ENCODE data around the gene ATOH8. TPM values are rescaled to one million over a fixed set of nuclear protein-coding genes. Genes with fewer than 3 reads are reported as not detected.
"Not testable (repeated sequence)": the region's sequence is repeated elsewhere in the genome, so short reads cannot be mapped to it uniquely, and the experiment has no call there.

Gene ATOH8
- total RNA-seq, 2 donors from 2014 or later: 78.4 to 207 TPM

DNA sequence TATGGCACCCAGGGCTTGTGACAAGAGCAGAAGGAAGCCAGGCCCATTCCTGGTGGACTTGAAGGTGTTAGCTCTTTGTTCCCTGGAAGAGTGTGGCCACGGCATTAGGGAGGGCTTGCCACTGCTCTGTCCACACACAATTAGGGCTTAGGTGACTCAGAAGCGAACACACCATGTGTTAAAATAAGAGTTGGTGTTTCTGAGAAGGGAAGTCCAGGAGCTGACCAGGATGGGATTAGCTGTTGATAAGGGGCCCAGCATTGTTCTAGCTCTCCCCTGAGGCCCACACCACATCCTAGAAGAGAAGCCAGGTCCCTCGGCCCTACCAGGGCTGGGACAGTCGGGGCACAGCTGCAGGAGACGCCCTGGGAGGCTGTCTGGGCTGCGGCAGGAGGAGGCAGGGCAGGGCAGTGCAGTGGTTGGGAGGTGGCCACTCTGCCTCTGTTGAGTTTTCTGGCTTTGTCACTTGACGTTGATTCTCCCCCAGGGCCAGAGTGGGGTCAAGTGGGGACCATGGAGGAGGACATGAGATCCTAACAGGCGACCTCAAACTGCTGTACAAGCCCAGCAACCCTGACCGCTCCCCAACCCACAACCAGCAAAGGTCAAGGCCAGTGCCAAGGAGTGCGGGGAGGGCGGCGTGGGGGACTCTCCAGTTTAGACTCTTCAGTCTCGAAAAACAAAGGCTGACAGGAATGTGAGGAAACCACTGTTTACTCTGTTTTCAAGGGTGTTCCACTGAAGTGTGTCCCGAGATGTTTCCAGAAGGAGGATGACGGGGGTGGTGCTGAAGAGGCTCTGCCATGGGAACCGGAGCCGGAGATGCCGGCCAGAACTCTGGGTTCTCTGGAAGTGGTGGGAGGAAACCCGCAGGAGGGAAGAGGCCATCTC, 42.9 kb upstream of the ATOH8 start:
- no peak for ATAC-seq (ENCODE audit: insufficient number of reproducible peaks, low FRiP score, low read depth)

DNA sequence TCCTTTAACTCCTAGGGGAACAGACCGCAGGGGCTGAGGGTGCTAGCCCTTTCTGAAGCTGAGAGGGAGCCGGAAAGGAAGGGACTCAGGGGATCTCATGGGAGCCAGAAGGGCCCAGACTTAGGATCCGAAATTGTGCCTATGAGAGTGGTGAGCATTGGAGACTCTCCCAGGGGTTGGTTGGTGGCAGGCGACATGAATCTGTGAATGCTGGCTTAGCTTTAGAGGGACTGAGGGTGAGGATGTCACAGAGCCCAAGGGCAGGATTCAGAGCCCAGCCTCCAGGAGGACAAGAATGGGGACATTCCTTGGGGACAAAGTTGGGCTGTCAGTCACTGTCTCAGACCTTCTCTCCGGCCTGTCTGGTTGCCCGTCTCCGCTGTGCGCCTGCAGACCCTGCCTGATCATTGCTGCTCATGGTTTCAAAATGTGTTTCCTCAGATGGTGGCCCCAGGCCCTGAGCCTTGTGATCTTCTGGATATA, 42.2 kb upstream of the ATOH8 start:
- peak overlapping the region in 1 of 2 donors; percentile 46 for H3K27ac ChIP-seq
- no peaks in the 10 kb centered on the region for H3K9me3 ChIP-seq
- no peaks in the 10 kb centered on the region for H3K27me3 ChIP-seq (replicated peaks; ENCODE audit: insufficient read depth)
- no peaks in the 10 kb centered on the region for H3K36me3 ChIP-seq
- ATAC-seq (ENCODE audit: insufficient number of reproducible peaks, low FRiP score, low read depth) (no peak), DNase-seq (ENCODE audit: low spot score) (no peak)
- TF ChIP-seq, protein P1, sequence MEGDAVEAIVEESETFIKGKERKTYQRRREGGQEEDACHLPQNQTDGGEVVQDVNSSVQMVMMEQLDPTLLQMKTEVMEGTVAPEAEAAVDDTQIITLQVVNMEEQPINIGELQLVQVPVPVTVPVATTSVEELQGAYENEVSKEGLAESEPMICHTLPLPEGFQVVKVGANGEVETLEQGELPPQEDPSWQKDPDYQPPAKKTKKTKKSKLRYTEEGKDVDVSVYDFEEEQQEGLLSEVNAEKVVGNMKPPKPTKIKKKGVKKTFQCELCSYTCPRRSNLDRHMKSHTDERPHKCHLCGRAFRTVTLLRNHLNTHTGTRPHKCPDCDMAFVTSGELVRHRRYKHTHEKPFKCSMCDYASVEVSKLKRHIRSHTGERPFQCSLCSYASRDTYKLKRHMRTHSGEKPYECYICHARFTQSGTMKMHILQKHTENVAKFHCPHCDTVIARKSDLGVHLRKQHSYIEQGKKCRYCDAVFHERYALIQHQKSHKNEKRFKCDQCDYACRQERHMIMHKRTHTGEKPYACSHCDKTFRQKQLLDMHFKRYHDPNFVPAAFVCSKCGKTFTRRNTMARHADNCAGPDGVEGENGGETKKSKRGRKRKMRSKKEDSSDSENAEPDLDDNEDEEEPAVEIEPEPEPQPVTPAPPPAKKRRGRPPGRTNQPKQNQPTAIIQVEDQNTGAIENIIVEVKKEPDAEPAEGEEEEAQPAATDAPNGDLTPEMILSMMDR (IDR thresholded peaks at IDR 0.05): no peak
- H3K4me3 ChIP-seq: no peak overlapping the region
- H3K4me1 ChIP-seq (ENCODE audit: control insufficient read depth in 1 of 2, low read depth in 2 of 2): peaks cover 7 to 49% of the 10 kb centered on the region in 2 donors

More for the DNA sequence above, 42.9 kb upstream of the ATOH8 start:
- Histone ChIP-seq H3K27ac (peak overlapping the region in 1 of 2 donors; percentile 46), H3K36me3 (no peaks in the 10 kb centered on the region), H3K27me3 (replicated peaks; ENCODE audit: insufficient read depth) (no peaks in the 10 kb centered on the region), H3K4me1 (ENCODE audit: control insufficient read depth in 1 of 2, low read depth in 2 of 2) (peaks cover 7 to 49% of the 10 kb centered on the region in 2 donors), H3K4me3 (no peak overlapping the region), H3K9me3 (no peaks in the 10 kb centered on the region)
- DNase-seq (ENCODE audit: low spot score): no peak
- TF ChIP-seq, protein P1 (IDR thresholded peaks at IDR 0.05): no peak

DNA sequence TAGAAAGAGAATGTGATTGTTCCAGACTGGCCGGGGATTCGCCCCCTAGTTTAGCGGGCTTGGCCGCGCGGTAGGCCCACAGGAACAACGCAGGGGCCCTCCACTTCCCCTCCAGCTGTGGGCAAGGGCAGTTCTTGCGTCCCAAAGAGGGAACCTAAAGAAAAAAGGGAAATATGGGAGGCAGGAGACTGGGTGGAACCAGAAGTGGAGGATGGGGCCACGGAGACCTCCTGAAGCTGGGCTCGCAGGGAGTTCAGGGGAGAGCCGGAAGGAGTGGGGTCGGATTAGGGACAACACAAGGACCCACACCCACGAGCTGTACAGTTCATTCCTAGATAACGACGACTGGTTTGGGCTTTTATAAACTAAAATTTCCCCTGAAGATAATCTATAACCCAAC, 41.5 kb upstream of the ATOH8 start:
- no peaks in the 10 kb centered on the region for H3K36me3 ChIP-seq
- DNase-seq (ENCODE audit: low spot score): no peak
- no peak overlapping the region for H3K4me3 ChIP-seq
- TF ChIP-seq, protein P1 (IDR thresholded peaks at IDR 0.05): no peak
- no peaks in the 10 kb centered on the region for H3K27me3 ChIP-seq (replicated peaks; ENCODE audit: insufficient read depth)
- H3K4me1 ChIP-seq (ENCODE audit: control insufficient read depth in 1 of 2, low read depth in 2 of 2): peaks cover 7 to 41% of the 10 kb centered on the region in 2 donors
- ATAC-seq (ENCODE audit: insufficient number of reproducible peaks, low FRiP score, low read depth): no peak
- H3K27ac ChIP-seq: peak overlapping the region in 1 of 2 donors; percentile 46
- H3K9me3 ChIP-seq: no peaks in the 10 kb centered on the region

DNA sequence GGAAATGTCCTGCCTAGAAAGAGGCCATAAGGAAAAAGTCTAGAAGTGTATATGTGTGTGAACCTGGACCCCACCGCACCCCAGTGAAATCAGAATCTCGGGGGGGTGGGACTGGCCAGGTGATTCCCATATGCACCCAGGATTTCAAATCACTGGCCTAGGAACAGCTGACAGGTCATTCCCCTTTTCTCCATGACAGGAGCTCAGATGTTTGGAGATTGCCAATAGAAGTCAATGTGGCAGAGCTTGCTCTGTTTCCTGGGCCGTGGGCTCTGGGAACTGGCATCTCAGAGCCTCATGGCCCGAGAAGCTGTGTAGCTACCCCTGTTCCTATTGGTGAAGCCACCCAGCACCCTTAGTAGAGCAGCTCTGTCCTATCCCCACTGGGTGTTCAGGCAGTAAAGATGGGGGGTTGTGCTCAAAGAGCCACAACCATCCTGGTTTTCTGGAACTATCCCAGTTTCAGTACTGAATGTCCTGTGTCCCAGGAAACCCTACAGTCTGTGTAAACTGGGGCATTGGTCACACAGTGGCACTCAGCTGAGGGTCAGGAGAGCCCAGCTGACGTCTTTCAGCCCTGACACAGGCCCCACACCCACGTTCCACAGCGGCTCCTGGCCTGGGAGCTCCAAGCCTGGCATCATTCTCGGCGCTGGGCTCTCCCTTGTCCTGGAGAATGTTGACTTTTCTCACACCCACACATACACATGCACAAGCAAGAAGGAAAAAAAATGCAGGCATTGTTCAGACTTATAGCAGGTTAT, 40.8 kb upstream of the ATOH8 start:
- Histone ChIP-seq H3K27ac (peak overlapping the region; percentile 7 to 46), H3K9me3 (no peaks in the 10 kb centered on the region), H3K4me3 (no peak overlapping the region), H3K4me1 (ENCODE audit: control insufficient read depth in 1 of 2, low read depth in 2 of 2) (peaks cover 7 to 37% of the 10 kb centered on the region in 2 donors), H3K36me3 (no peaks in the 10 kb centered on the region), H3K27me3 (replicated peaks; ENCODE audit: insufficient read depth) (no peaks in the 10 kb centered on the region)
- DNase-seq (ENCODE audit: low spot score): no peak
- peak; percentile 18 for ATAC-seq (ENCODE audit: insufficient number of reproducible peaks, low FRiP score, low read depth)
- TF ChIP-seq, protein P1 (IDR thresholded peaks at IDR 0.05): no peak

DNA sequence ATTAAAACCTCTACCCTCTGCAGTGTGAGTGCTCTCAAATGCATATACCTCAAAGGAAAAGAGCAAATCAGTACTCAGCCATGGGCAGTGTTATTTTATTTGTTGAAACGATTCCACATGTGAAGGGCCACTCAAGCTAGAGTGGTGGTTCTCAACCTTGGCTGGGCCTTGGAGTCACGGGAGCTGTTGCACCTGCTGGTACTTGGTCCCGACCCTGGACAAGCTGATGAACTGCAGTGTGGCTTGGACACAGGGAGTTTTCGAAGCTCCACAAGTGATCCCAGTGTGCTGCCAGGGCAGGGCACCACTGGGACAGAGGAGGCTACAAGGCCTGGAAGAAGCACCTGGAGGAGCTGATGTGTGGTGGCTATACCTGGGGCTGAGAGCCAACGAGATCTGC, 40.0 kb upstream of the ATOH8 start:
- Histone ChIP-seq H3K36me3 (no peaks in the 10 kb centered on the region), H3K9me3 (no peaks in the 10 kb centered on the region), H3K4me3 (no peak overlapping the region), H3K27me3 (replicated peaks; ENCODE audit: insufficient read depth) (no peaks in the 10 kb centered on the region), H3K4me1 (ENCODE audit: control insufficient read depth in 1 of 2, low read depth in 2 of 2) (peaks cover 7 to 37% of the 10 kb centered on the region in 2 donors), H3K27ac (no peak overlapping the region)
- DNase-seq (ENCODE audit: low spot score) (no peak), ATAC-seq (ENCODE audit: insufficient number of reproducible peaks, low FRiP score, low read depth) (no peak)
- TF ChIP-seq, protein P1 (IDR thresholded peaks at IDR 0.05): no peak

DNA sequence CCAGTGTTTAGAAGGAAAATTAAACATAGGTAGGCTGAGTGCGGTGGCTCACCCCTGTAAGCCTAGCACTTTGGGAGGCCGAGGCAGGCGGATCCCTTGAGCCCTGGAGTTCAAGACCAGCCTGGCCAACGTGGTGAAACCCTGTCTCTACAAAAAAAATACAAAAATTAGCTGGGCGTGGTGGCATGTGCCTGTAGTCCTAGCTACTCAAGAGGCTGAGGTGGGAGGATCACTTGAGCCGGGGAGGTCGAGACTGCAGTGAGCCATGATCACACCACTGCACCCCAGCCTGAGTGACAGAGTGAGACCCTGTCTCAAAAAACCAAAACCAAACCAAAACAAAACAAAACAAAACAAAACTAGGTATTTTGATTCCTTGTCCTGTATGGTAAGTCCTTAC, 39.4 kb upstream of the ATOH8 start:
- not testable (repeated sequence) for H3K27ac ChIP-seq; H3K9me3 ChIP-seq; H3K27me3 ChIP-seq (replicated peaks; ENCODE audit: insufficient read depth); H3K4me3 ChIP-seq; ATAC-seq (ENCODE audit: insufficient number of reproducible peaks, low FRiP score, low read depth); DNase-seq (ENCODE audit: low spot score); H3K36me3 ChIP-seq
- peaks cover 7 to 37% of the 10 kb centered on the region in 2 donors for H3K4me1 ChIP-seq (ENCODE audit: control insufficient read depth in 1 of 2, low read depth in 2 of 2)
